ENCODE measurements around the gene NACA. TPM values are rescaled to one million over a fixed set of nuclear protein-coding genes. Genes with fewer than 3 reads are reported as not detected.

NACA gene
- total RNA-seq, 2 experiments from 2014 or later, result 1,441 to 1,479 TPM

DNA sequence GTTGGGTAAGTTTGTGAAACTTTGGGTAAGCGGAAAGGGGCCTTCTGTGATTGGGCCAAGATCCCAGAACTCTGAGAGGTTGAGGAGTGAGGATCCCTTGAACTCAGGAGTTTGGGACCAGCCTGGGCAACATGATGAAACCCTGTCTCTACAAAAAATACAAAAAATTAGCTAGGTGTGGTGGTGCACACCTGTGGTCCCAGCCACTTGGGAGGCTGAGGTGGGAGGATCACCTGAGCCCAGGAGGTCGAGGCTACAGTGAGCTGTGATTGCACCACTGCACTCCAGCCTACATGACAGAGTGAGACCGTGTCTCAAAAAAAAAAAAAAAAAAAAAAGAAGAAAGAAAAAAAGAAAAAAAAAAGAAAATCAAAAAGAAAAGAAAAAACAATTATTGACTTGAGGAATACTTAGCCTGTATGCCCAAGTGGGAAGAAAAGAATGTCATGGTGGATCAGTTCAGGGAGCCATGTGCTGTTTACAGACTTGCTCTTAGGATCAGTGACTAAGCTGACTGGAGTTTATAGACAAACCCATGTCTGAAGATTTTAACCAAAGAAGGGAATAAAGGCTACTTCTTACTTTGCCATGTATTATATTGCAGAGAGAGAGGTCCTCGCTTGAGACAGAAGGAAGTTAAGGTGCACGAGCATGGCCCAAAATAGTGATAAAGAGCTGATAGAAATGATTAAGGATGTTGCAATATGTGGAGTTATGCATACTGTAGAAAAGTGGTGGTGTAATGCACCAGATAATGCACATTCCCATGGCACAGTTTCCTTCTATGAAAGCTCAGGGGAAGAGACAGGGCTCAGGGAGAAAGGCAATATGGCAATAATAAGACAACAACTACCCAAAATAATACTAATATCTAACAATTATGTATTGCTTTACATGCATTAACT is 38.9 kb upstream of the NACA start:
- H3K4me3 Mint-ChIP-seq, result no peak overlapping the region
- H3K4me1 Mint-ChIP-seq (ENCODE audit: low read depth), result no peaks in the 10 kb centered on the region
- H3K9me3 ChIP-seq (ENCODE audit: control insufficient read depth in 1 of 2, insufficient read depth in 1 of 2, low read length in 2 of 2), result no peaks in the 10 kb centered on the region
- ATAC-seq (ENCODE audit: poor library complexity) (no peak), DNase-seq (no peak)
- no peaks in the 10 kb centered on the region for H3K4me1 ChIP-seq (ENCODE audit: insufficient read depth, low read length)
- H3K4me3 ChIP-seq (ENCODE audit: low read length), result no peak overlapping the region
- no peaks in the 10 kb centered on the region for H3K27me3 ChIP-seq (ENCODE audit: control insufficient read depth in 1 of 2, insufficient read depth in 2 of 2, low read length in 2 of 2)
- CTCF ChIA-PET, result interaction anchor here (0.7 kb wide), 2 partner anchors 15 to 135 kb away, joined by 3 to 6 read pairs; no protein-coding TSS in a partner anchor
- no peak overlapping the region for H3K27ac Mint-ChIP-seq
- no peaks in the 10 kb centered on the region for H3K36me3 ChIP-seq (ENCODE audit: insufficient read depth, low read length)
- TF ChIP-seq, protein P1, sequence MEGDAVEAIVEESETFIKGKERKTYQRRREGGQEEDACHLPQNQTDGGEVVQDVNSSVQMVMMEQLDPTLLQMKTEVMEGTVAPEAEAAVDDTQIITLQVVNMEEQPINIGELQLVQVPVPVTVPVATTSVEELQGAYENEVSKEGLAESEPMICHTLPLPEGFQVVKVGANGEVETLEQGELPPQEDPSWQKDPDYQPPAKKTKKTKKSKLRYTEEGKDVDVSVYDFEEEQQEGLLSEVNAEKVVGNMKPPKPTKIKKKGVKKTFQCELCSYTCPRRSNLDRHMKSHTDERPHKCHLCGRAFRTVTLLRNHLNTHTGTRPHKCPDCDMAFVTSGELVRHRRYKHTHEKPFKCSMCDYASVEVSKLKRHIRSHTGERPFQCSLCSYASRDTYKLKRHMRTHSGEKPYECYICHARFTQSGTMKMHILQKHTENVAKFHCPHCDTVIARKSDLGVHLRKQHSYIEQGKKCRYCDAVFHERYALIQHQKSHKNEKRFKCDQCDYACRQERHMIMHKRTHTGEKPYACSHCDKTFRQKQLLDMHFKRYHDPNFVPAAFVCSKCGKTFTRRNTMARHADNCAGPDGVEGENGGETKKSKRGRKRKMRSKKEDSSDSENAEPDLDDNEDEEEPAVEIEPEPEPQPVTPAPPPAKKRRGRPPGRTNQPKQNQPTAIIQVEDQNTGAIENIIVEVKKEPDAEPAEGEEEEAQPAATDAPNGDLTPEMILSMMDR (IDR thresholded peaks at IDR 0.05), result no peak
- no peaks in the 10 kb centered on the region for H3K9me3 Mint-ChIP-seq
- H3K27me3 Mint-ChIP-seq, result no peaks in the 10 kb centered on the region
- POLR2A ChIA-PET, result no interaction called here
- intact Hi-C loops (cut with DNase I, micrococcal nuclease), result no loop called here
- no peak overlapping the region for H3K27ac ChIP-seq (ENCODE audit: low read depth in 1 of 2, low read length in 2 of 2)
- no peaks in the 10 kb centered on the region for H3K36me3 Mint-ChIP-seq (ENCODE audit: low read depth)

DNA sequence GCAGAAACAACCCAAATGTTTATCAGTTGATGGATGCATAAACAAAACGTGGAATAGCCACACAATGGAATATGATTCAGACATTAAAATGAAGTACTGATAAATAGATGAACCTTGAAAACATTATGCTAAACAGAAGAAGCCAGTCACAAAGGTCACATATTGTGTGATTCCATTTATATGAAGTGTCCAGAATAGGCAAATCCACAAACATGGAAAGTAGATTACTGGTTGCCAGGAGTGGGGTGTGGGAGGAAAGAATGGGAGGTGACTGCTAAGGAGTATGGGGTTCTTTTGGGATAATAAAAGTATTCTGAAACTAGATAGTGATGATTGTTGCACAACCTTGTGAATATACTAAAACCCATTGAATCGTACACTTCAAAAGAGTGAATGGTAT is 36.7 kb upstream of the NACA start:
- H3K27me3 Mint-ChIP-seq, result no peaks in the 10 kb centered on the region
- H3K27ac Mint-ChIP-seq, result no peak overlapping the region
- H3K4me1 Mint-ChIP-seq (ENCODE audit: low read depth), result no peaks in the 10 kb centered on the region
- intact Hi-C loops (cut with DNase I, micrococcal nuclease), result no loop called here
- DNase-seq (no peak), ATAC-seq (ENCODE audit: poor library complexity) (no peak)
- Histone ChIP-seq H3K4me3 (ENCODE audit: low read length) (no peak overlapping the region), H3K27ac (ENCODE audit: low read depth in 1 of 2, low read length in 2 of 2) (no peak overlapping the region), H3K36me3 (ENCODE audit: insufficient read depth, low read length) (no peaks in the 10 kb centered on the region), H3K4me1 (ENCODE audit: insufficient read depth, low read length) (peaks cover 4% of the 10 kb centered on the region), H3K9me3 (ENCODE audit: control insufficient read depth in 1 of 2, insufficient read depth in 1 of 2, low read length in 2 of 2) (no peaks in the 10 kb centered on the region), H3K27me3 (ENCODE audit: control insufficient read depth in 1 of 2, insufficient read depth in 2 of 2, low read length in 2 of 2) (no peaks in the 10 kb centered on the region)
- TF ChIP-seq, protein P1 (IDR thresholded peaks at IDR 0.05), result no peak
- no peak overlapping the region for H3K4me3 Mint-ChIP-seq
- no peaks in the 10 kb centered on the region for H3K9me3 Mint-ChIP-seq
- no peaks in the 10 kb centered on the region for H3K36me3 Mint-ChIP-seq (ENCODE audit: low read depth)
- POLR2A ChIA-PET, result no interaction called here
- CTCF ChIA-PET, result no interaction called here

DNA sequence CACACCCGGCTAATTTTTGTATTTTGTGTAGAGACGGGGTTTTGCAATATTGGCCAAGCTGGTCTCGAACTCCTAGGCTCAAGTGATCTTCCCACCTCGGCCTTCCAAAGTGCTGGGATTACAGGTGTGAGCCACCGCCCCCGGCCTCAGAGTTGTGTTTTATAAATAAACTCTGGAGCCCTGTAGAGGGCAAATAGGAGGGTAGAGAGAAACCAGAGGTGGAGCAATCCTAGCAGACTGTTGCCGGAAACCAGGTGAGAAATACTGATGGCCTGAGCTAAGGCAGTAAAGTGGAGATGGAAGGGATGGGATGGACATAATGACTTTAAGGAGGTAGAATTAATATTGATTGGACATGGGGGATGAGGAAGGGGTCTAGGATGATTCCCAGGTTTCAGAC is 35.4 kb upstream of the NACA start:
- Histone ChIP-seq H3K4me3 (ENCODE audit: low read length) (no peak overlapping the region), H3K4me1 (ENCODE audit: insufficient read depth, low read length) (peaks cover 4% of the 10 kb centered on the region), H3K36me3 (ENCODE audit: insufficient read depth, low read length) (no peaks in the 10 kb centered on the region), H3K9me3 (ENCODE audit: control insufficient read depth in 1 of 2, insufficient read depth in 1 of 2, low read length in 2 of 2) (no peaks in the 10 kb centered on the region), H3K27me3 (ENCODE audit: control insufficient read depth in 1 of 2, insufficient read depth in 2 of 2, low read length in 2 of 2) (no peaks in the 10 kb centered on the region), H3K27ac (ENCODE audit: low read depth in 1 of 2, low read length in 2 of 2) (no peak overlapping the region)
- TF ChIP-seq, protein P1 (IDR thresholded peaks at IDR 0.05), result no peak
- ChIA-PET CTCF (interaction anchor here (1.2 kb wide), 1 partner anchor 241 kb away, joined by 3 read pairs; no protein-coding TSS in a partner anchor), POLR2A (no interaction called here)
- Mint-ChIP-seq H3K9me3 (no peaks in the 10 kb centered on the region), H3K4me3 (no peak overlapping the region), H3K36me3 (ENCODE audit: low read depth) (no peaks in the 10 kb centered on the region), H3K4me1 (ENCODE audit: low read depth) (no peaks in the 10 kb centered on the region), H3K27ac (no peak overlapping the region), H3K27me3 (no peaks in the 10 kb centered on the region)
- intact Hi-C loops (cut with DNase I, micrococcal nuclease), result no loop called here
- DNase-seq (no peak), ATAC-seq (ENCODE audit: poor library complexity) (no peak)

Data from CD4-positive, alpha-beta T cell (primary cell).